LoVo (cell line): ENCODE results near the gene DSCAM.
"Not testable (repeated sequence)": the region's sequence is repeated elsewhere in the genome, so short reads cannot be mapped to it uniquely, and the experiment has no call there.

ENCODE experiments used
- DNase-seq: peaks from one replicate; pipeline ENCODE4 v3.0.0-alpha.2; 2016; ENCODE audit warnings: low spot score

The DSCAM gene, protein sequence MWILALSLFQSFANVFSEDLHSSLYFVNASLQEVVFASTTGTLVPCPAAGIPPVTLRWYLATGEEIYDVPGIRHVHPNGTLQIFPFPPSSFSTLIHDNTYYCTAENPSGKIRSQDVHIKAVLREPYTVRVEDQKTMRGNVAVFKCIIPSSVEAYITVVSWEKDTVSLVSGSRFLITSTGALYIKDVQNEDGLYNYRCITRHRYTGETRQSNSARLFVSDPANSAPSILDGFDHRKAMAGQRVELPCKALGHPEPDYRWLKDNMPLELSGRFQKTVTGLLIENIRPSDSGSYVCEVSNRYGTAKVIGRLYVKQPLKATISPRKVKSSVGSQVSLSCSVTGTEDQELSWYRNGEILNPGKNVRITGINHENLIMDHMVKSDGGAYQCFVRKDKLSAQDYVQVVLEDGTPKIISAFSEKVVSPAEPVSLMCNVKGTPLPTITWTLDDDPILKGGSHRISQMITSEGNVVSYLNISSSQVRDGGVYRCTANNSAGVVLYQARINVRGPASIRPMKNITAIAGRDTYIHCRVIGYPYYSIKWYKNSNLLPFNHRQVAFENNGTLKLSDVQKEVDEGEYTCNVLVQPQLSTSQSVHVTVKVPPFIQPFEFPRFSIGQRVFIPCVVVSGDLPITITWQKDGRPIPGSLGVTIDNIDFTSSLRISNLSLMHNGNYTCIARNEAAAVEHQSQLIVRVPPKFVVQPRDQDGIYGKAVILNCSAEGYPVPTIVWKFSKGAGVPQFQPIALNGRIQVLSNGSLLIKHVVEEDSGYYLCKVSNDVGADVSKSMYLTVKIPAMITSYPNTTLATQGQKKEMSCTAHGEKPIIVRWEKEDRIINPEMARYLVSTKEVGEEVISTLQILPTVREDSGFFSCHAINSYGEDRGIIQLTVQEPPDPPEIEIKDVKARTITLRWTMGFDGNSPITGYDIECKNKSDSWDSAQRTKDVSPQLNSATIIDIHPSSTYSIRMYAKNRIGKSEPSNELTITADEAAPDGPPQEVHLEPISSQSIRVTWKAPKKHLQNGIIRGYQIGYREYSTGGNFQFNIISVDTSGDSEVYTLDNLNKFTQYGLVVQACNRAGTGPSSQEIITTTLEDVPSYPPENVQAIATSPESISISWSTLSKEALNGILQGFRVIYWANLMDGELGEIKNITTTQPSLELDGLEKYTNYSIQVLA (N-terminal part only)

DNA sequence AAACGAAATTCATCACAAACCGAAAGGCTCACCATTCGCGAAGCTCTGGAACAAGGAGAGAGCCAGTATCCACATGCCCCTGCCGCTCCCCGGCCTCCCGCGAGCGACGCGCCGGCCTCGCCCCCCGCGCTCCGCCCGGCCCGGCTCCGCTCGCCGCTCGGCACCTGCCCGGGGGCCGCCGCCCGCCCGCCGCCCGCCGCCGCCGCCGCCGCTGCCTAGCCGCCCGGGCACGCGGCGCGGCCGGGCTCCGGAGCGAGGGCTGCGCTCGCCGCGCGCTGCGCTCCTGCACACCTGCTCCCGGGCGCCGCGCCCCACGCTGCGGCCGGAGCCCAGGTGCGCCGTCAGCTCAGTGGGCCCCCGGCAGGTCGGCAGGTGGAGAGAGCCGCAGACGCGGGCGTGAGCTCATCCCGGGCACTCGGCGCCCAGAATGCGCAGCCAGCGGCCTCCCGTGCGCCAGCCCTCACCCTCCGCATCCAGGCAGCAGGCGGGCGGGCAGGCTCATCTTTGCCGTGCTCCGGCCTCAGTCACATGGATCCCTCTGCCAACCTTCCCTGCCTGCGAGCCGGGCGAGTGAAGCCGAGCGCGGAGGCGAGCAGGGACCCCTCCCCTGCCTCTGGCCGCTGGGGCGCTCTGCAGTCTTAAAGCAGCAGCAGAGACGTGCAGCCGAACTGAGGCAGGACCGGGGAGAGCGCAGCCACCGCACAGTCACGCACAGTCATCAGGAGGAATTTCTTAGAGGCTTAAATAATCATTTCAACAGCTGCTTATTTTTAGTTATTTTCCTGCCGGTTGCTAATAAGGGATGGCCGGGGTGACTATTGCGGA is at the start of gene DSCAM:
Gene DSCAM, minus strand, starts transcription at position 572 of the 825 bp plus-strand sequence. Its CDS starts 497 bp downstream, at position 75.
- DNase-seq = no peak

DNA sequence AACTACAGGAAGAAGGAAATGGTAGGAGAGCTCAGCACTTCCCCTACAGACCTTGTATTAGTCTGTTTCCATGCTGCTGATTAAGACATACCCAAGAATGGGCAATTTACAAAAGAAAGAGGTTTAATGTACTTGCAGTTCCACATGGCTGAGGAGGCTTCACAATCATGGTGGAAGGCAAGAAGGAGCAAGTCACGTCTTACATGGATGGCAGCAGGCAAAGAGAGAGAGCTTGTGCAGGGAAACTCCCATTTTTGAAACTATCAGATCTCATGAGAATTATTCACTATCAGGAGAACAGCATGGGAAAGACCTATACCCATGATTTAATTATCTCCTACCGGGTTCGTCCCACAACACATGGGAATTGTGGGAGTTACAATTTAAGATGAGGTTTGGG is 48.7 kb upstream of the DSCAM start:
- not testable (repeated sequence) for DNase-seq

DNA sequence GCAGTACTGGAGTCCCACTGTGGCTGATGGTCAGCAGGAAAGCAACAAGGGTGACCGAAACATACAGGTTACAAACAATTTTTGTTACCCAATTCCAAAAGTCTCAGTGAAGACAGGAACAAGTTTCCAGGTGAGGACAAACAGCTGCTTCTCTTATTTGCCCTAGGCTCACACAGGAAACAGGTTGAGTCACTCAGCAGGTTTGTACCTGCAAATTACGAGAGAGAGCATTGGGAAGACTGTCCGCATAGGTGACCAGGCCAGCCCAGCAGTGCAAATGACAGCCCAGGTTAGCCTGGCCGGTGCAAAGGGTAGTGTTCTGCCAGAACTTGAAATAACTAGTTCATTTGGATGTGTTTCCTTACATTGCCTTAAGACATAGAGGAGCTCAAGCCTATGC is 40.0 kb upstream of the DSCAM start:
- DNase-seq = no peak

DNA sequence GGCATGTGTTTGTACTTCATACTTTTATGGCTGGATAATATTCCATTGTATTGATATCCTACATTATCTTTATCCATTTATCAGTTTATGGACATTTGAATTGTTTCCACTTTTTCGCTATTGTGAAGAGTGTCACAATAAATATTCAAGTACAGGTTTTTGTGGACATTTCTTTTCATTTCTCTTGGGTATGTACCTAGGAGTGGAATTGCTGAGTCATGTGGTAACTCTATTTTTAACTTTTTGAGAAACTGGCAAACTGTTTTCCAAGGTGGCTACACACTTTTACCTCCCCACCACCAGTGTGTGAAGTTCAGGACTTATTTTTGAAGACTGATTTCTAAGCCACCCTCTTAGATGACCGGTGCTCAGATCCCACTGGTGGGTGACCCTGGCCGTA is 39.0 kb upstream of the DSCAM start:
- DNase-seq = no peak

DNA sequence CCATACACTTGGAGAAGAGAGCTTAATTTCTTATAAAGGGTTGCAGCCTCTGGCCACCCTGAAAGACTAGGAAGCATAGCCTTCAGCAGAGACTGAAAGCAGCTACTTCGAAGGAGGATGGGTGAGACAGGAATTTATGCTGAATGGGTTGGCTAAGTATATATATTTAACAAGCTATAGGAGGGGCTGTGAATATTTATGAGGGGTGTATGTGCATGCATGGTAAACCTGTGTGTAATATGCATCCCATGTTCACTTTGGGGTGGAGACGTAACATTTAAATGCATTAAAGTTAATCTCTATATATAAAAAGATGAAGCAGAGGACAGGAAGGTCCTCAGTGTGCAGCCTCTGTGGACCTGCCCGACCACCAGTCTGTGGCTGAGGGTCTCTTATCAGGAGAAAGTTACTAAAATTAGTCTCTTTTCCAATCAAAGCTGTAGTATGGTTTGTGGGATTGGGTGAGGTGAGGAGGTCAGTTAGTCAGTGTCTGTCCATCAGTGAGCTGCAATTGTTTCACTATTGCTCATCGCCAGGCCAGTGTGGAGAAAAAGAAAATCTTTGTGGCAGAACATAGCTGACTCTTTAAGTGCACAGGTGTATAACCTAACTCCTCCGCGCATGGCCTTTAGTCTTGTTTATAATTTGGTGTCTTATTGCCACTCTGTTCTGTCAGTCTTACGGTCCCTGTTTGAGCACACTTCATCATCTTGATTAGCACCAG is 35.4 kb upstream of the DSCAM start:
- DNase-seq = no peak

DNA sequence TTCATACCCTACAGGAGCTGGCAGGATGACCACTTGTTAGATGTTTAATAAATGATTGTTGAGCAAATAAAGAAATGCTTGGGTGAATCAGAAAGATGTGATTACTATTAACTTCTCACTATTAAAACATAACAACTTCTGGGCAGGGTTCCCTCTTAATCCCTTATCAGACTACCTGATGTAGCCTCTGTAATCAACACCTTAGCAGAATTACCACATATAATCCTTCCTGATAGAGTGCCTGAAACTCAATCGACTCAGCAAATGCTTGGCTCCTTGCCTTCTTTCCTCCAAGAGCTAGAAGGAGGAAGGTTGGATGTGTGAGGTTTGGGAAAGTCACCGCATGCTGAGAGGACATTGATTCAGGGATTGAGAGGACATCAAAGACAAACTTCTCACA is 34.8 kb upstream of the DSCAM start:
- DNase-seq = no peak

DNA sequence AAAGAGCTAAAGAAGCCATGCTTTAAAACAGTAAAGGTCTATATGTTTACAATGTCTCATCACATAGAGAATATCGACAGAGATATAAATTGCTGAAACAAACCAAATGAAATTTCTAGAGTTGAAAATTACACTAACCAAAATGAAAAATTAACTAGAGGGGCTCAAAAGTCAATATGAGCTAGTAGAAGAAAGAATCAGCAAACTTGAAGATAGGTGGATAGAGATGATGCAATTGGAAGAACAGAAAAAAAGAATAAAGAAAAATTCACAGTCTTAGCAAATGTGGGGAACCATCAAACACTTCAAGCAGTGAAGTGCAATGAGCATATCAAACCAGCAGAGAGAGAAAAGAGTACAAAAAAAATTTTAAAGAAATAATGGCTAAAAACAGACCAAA is 24.1 kb upstream of the DSCAM start:
- no peak for DNase-seq

DNA sequence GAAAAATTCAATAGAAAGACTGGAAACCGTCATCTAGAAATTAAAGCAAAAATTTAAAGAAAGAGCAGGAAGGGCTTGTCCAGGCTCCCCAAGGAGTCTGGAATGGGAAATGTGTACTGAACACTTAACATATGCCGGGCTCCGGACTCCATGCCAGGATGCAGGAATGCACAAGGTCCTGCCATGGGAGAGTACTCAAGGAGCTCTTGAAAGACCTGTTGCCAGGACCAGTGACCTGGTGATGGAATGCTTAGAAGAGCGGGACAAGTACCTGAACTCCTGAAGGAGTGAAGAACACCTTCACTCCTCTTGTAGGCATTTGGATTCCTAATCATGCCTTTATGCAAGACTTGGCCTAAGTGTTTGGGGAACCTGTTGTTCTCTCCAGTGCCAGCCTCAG is 16.9 kb upstream of the DSCAM start:
- no peak for DNase-seq

DNA sequence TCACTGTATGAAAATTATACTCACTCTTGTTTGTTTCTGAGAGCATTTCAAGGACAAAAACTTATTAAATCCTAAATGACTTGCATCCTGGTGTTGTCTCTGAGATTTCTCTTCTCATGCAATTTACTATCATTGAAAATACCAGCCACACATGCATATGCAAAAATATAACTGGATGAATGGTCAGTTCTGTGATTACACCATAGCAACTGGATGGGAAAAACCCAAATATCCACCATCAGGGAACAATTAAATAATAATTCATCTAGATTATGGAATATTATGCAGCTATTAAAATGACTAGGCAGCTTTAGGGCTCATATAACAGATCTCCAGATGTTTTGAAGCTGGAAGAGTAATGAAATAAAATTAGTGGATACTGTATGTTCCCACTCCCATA is 11.6 kb upstream of the DSCAM start:
- DNase-seq = no peak

DNA sequence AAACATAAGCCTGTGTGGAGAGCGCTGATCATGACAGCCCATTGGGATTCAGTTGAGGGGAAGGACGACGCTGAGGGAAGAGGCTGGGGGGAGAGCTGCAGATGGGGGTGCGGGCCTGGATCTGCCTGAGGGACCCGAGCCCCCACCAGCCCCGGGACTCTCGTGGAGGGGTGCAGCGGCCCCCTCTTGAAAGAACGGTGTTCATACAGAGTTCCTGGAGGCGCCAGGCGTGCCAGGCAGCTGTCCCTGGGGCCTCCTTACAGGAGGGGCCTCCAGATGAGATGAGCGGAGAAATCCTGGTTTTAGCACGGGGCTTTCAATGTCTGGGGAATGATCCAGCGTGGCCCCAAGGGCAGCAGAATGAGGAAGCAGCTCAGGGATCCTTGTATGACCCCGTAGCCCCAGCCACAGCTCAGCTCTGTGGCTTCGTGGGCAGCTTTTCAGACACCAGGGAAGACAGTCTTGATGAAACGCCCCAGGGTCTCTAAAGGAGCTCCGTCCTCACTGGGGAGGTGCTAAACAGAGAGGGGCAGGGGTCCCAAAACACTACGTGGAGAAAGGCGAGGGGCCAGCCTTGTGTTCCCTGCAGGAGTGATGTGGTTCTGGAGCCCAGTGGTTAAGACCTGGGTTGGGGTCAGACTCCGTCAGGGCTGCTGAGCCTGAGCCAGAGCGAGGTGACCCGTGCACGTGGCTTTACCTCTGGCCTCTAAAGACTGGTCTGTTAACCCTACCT is 7.2 kb upstream of the DSCAM start:
- DNase-seq = no peak

DNA sequence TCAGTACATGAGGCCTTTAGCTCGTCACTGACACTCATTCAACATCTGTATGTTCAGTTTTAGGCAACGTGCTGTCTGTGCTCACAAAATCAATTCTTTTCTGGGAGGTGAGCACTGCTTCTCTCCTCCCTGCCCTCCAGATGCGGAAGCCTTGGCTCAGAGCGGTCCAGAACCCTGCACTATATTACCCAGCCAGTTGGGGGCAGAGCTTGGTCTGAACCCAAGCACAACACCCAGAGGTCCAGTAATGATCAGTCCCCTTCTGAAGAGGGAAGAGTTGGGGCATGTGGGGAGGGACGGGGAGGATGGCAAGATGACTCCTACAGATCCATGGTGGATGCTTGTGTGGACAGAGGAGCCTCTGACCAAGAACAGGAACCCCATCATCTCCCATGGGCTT is 5.6 kb upstream of the DSCAM start:
- DNase-seq = no peak

DNA sequence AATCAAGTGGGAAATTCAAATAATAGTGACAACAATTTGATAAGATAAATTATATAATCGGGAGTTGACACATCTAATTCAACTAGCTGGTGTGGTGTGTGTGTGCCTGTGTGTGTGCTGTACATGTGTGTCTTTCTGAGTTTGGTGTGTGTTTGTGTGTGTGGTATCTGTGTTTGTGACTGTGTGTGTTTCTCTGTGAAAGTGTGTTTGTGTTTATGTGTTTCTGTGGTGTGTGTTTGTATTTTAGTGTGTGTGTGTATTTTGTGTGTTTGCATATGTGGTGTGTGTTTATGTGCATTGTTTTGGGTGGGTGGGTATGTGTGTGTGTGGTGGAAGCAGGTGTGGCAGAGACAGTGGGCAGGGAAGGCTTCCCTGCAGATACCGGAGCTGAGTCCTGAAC is 4.8 kb upstream of the DSCAM start:
- no peak for DNase-seq

DNA sequence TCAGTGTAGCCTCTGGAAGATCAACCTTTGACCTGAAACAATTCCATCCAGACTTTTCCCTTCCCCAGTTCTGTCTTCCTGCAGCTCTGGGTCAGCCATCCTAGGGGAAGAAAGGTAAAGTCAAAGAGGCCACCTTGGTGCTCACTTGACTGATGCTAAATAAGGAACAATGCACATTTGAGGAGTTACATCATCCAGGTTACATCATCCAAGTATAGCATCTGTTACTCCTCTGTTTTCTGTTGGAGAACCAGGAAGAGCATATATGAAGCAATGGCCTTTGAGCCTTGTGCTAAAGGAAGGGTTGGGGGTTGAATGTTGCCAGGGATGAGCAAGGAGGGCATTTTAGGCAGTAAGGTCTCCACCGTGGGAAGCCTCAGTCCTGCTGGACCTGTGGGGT is 3.1 kb upstream of the DSCAM start:
- DNase-seq = no peak

DNA sequence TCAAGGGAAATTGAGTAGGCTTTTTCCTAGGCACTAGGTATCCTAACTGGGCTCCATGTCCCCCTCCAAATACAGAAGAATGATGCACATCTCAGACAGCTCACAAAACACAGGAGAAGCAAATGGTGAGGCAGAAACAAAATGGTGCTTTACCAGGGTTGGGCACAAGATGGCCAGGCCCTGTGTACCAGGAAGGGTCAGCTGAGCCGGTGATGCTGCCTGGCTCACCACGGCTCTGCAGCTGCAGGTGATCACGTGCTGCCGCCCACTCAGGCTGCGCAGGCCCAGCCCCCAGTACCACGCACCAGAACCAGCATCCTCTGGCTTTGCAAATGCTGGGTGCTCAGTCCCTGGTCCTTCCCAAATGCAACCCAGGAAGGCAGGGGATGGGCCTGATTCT is 993 bp upstream of the DSCAM start:
- no peak for DNase-seq

DNA sequence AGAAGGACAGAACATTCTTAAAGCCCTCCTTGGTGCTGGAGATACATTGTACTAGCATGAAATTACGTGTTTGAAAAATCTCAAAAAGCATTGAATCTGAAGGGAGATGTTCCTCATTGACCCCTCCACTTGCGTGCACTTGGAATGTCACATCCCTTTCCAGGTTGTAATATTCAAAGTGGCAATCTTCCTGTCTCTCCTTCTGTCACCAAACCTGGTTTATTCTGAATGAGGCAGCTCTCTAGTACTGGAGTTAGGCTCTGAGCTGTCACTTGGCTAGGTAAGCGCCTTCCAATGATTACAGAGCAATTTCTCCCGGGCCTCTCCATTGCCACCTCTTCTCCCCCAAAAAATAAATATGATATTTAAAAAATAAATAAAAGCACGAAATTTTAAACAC is 855 bp downstream of the DSCAM start:
- no peak for DNase-seq

DNA sequence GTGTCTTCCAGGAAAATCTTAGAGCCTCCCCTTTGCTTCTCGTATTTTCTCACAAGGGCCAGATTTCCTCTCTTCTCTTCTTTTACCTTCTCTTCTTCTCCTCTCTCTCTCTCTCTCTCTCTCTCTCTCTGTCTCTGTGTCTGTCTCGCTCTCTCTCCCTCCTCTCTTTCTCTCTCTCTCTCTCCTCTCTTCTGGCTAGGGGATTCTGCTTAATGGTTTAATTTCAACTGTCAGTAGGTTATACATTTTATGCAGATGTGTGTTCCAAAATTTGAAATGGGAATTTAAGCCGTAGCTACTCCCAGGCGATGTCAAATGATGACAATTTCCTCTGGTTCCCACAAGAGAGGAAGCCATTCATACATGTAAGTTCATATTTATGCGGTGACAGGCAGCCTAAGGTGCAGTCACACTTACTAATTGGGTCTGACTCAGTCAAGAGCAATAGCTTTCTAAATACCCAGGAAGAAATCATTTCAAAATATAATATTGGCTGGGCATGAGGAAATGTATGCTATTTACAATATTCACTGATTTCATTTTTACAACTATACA is 1.4 kb downstream of the DSCAM start:
- no peak for DNase-seq

DNA sequence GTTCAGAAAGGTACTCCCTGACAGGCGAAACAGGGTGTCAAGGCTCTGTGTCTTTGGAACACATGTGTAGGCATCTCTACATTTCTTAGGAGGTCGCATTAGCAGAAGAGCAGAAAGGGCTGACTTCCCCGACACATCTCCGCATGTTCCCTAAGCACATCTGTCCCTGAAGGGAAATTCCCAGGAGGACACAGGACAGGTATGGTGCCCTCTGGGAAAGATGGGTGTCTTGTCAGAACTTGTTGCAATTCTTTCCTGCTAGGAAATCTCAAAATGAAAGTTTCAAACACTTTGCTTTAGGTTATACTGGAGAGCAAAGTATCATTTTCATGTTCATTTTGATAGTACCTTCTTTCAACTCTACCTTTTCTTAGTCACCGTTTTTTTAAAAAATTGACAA is 2.0 kb downstream of the DSCAM start:
- no peak for DNase-seq

DNA sequence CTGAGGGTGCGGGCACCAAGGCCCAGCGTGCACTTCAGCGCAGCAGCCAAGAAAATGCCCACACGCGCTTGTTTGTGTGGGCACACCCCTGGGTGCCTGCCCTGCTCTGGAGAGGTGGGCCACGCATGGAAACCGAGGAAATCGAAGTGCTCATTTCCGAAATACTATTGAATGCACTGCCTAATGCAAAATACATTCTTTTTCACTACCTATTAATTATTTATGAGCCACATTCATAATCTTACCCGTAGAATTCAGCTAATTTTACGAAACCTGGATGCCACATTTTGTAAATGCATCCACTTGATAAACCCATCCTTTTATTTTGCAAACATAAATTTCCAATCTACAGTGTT is 4.8 kb downstream of the DSCAM start:
- no peak for DNase-seq

DNA sequence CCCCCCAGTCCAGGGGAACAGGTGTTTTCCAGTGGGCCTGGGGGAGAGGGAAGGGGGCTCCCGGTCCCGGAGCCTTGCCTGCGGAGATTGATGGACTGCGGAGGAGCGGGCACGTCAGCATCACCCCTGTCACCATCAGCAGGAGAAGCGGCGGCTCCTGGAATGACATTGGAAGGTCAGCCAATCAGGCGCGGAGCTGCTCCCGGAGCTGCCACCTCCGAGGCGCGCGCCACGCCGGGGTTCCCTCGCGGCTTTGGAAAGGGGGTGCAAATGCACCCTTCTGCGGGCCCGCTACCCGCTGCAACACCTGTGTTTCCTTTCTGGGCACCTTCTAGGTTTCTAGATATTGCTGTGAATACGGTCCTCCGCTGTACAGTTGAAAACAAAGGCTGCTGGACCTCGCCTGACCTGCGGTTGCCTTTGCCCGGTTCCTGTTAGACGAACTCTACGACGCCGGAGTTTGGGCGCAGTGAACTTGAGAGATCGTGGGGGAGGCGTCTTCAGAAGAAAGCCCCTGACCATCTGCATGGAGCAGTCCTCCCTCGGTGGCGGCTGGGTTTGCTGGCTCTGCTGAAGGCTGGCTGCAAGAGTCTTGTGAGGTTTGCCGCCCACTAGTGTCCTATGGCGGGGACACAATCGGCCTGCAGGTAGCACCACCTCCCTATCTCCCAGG is 5.3 kb downstream of the DSCAM start:
- DNase-seq = peak; percentile 28
